Thoracic aorta (tissue), 2 donors: ENCODE data around the gene LMTK3. TPM values are rescaled to one million over a fixed set of nuclear protein-coding genes. Genes with fewer than 3 reads are reported as not detected.
"Not testable (repeated sequence)": the region's sequence is repeated elsewhere in the genome, so short reads cannot be mapped to it uniquely, and the experiment has no call there.

ENCODE experiments used
- ATAC-seq: fragments of 150-250 bp; one replicate; pipeline ENCODE4 v1.8.0; 2017; ENCODE audit warnings: low read depth; ENCODE audit not compliant: insufficient number of reproducible peaks, low FRiP score
- DNase-seq: peaks from one replicate; pipeline ENCODE4 v3.0.0-alpha.2; 2020; ENCODE audit warnings: low spot score
- H3K27ac ChIP-seq, 2 donors: fragments of 200-600 bp; sonication (generic); 1 replicate in 1 of 2; 2 replicates in 1 of 2; pipeline ENCODE4 v1.5.1; 2016; ENCODE audit warnings: mild to moderate bottlenecking in 2 of 2, moderate library complexity in 2 of 2
- H3K27me3 ChIP-seq: fragments of 200-600 bp; sonication (generic); replicated peaks from 2 replicates; pipeline ENCODE4 v1.6.0; 2016; ENCODE audit warnings: mild to moderate bottlenecking; ENCODE audit not compliant: insufficient read depth
- H3K36me3 ChIP-seq: fragments of 200-600 bp; sonication (generic); one replicate; pipeline ENCODE4 v1.5.1; 2016
- H3K4me1 ChIP-seq, 2 donors: fragments of 200-600 bp; sonication (generic); 1 replicate in 1 of 2; 2 replicates in 1 of 2; pipeline versions ENCODE4 v1.5.1 to v1.6.0; 2016; ENCODE audit warnings: low read depth in 2 of 2, mild to moderate bottlenecking in 1 of 2; ENCODE audit not compliant: control insufficient read depth in 1 of 2
- H3K4me3 ChIP-seq: fragments of 200-600 bp; sonication (generic); 2 replicates; pipeline ENCODE4 v1.5.1; 2016; ENCODE audit warnings: mild to moderate bottlenecking
- H3K9me3 ChIP-seq: fragments of 200-600 bp; sonication (generic); 2 replicates; pipeline ENCODE4 v1.5.1; 2016
- total RNA-seq, 2 donors: library from RNA; depleted of rRNA; stranded (reverse); fragments of >200 nt; gene quantifications; one replicate each; pipeline versions ENCODE4 v1.1.0 to v1.2.3, GENCODE V29; 2016
- TF ChIP-seq, protein P1 (sequence below): fragments of 200-600 bp; sonication (generic); IDR thresholded peaks from one replicate; pipeline ENCODE4 v1.5.1; 2019; ENCODE audit warnings: antibody characterized with exemption

Gene LMTK3
- total RNA-seq, 2 donors from 2014 or later: 0.41 to 4.5 TPM

- Histone ChIP-seq H3K27me3 (no peaks in the 10 kb centered on the region), H3K4me1 (no peaks in the 10 kb centered on the region), H3K4me3 (no peak overlapping the region), H3K9me3 (no peaks in the 10 kb centered on the region), H3K27ac (no peak overlapping the region), H3K36me3 (no peaks in the 10 kb centered on the region)
- no peak for ATAC-seq
- TF ChIP-seq, protein P1, sequence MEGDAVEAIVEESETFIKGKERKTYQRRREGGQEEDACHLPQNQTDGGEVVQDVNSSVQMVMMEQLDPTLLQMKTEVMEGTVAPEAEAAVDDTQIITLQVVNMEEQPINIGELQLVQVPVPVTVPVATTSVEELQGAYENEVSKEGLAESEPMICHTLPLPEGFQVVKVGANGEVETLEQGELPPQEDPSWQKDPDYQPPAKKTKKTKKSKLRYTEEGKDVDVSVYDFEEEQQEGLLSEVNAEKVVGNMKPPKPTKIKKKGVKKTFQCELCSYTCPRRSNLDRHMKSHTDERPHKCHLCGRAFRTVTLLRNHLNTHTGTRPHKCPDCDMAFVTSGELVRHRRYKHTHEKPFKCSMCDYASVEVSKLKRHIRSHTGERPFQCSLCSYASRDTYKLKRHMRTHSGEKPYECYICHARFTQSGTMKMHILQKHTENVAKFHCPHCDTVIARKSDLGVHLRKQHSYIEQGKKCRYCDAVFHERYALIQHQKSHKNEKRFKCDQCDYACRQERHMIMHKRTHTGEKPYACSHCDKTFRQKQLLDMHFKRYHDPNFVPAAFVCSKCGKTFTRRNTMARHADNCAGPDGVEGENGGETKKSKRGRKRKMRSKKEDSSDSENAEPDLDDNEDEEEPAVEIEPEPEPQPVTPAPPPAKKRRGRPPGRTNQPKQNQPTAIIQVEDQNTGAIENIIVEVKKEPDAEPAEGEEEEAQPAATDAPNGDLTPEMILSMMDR: no peak
- DNase-seq: no peak
Observed at GRCh38 chr19:48544856-48545750, 33.5 kb upstream of the LMTK3 start.

DNA sequence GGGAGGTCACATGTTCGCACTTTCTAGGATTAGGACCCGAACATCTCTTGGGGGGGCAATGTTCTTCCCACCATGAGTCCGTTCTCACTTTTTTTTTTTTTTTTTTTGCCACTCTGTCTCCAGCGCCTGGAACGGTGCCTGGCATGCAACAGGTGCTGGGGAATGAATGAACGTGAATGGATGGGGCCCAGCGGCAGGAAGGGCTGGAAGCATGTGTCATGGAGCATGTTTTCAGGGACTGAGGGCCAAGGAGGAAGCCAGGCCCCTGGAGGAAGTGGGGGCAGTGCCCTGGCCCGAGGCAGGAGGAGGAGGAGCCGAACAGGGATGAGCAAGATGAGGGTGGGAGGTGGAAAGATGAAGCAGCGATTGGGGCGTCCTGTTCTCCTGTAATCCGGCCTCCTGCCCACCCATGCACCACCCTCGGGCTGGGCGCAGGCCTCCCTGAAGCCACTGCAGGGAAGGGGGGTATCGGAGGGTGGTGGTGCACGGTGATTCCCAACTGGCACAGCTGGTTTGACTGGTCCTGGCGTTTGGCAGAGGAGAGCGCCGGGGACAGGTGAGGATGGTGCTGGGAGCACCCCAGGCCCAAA is 31.6 kb upstream of the LMTK3 start:
- Histone ChIP-seq H3K4me3 (no peak overlapping the region), H3K27ac (no peak overlapping the region)
- ATAC-seq: no peak

DNA sequence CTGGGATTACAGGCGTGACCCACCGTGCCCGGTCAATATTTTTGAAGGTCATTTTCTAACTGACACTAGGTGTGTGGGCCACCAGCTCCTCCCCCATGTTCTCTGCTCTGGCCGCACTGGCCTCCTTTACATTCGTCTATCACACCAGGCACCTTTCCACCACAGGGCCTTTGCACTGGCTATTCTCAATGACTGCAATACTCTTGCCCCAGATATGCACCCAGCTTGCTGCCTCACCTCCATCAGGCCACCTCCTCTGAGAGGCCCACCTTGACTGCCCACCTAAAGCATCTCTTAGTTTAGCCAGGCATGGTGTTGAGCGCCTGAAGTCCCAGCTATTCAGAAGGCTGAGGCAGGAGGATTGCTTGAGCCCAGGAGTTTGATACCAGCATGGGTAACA is 30.2 kb upstream of the LMTK3 start:
- ATAC-seq (no peak), DNase-seq (no peak)
- H3K4me3 ChIP-seq: no peak overlapping the region
- no peaks in the 10 kb centered on the region for H3K27me3 ChIP-seq
- H3K36me3 ChIP-seq: no peaks in the 10 kb centered on the region
- H3K9me3 ChIP-seq: no peaks in the 10 kb centered on the region
- H3K27ac ChIP-seq: no peak overlapping the region
- TF ChIP-seq, protein P1: no peak
- H3K4me1 ChIP-seq: no peaks in the 10 kb centered on the region

More for the DNA sequence above, 31.6 kb upstream of the LMTK3 start:
- H3K36me3 ChIP-seq: no peaks in the 10 kb centered on the region
- H3K27me3 ChIP-seq: no peaks in the 10 kb centered on the region
- no peaks in the 10 kb centered on the region for H3K4me1 ChIP-seq
- H3K9me3 ChIP-seq: no peaks in the 10 kb centered on the region
- TF ChIP-seq, protein P1: no peak
- no peak for DNase-seq

DNA sequence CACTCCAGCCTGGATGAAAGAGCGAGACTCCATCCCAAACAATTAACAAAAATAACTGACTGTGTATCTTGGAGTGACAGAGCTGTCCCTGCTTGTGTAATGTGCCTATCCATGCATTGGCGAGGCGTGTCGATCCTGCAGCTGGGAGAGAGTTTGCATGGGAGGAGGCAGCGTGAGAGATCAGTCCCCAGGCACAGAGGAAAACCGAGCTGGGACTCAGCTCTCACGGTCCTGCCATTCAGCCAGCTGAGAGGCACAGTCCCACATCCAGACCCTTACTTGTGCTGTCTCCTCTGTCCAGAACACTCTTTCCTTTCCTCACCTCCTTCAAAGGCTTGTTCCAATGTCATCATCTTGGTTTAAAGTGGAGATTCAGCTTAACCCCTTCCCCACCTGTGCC is 28.5 kb upstream of the LMTK3 start:
- TF ChIP-seq, protein P1: no peak
- Histone ChIP-seq H3K4me1 (no peaks in the 10 kb centered on the region), H3K27ac (no peak overlapping the region), H3K36me3 (no peaks in the 10 kb centered on the region), H3K9me3 (no peaks in the 10 kb centered on the region), H3K4me3 (no peak overlapping the region), H3K27me3 (no peaks in the 10 kb centered on the region)
- DNase-seq (no peak), ATAC-seq (no peak)

GRCh38 chr19:48539503-48540096 is 28.0 kb upstream of the LMTK3 start:
- Histone ChIP-seq H3K4me1 (no peaks in the 10 kb centered on the region), H3K4me3 (no peak overlapping the region), H3K27me3 (no peaks in the 10 kb centered on the region), H3K36me3 (no peaks in the 10 kb centered on the region), H3K27ac (no peak overlapping the region), H3K9me3 (no peaks in the 10 kb centered on the region)
- no peak for ATAC-seq
- TF ChIP-seq, protein P1: no peak
- DNase-seq: no peak

DNA sequence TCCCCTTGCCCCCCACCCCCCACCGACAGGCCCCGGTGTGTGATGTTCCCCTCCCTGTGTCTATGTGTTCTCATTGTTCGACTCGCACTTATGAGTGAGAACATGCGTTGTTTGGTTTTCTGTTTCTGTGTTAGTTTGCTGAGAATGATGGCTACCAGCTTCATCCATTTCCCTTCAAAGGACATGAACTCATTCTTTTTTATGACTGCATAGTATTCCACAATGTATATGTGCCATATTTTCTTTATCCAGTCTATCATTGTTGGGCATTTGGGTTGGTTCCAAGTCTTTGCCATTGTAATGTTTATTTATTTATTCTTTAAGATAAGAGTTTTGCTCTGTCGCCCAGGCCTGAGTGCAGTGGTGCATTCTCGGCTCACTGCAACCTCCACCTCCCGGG is 26.4 kb upstream of the LMTK3 start:
- not testable (repeated sequence) for H3K4me1 ChIP-seq, ATAC-seq, H3K36me3 ChIP-seq, H3K4me3 ChIP-seq, H3K27ac ChIP-seq, DNase-seq, H3K27me3 ChIP-seq, H3K9me3 ChIP-seq
